Loucy (cell line): Measurements from ENCODE around the gene SNCG.

ENCODE experiments used
- H2AFZ ChIP-seq: fragments of 200-600 bp; sonication (generic); 2 replicates; pipeline ENCODE4 v1.6.0; 2016; ENCODE audit warnings: antibody characterized with exemption, mild to moderate bottlenecking, low read length, moderate library complexity
- H3F3A ChIP-seq: fragments of 200-600 bp; 2 replicates; pipeline ENCODE4 v1.6.0; 2016; ENCODE audit warnings: antibody characterized with exemption, low read depth, mild to moderate bottlenecking
- H3K27me3 ChIP-seq: fragments of 200-600 bp; sonication (generic); 2 replicates; pipeline ENCODE4 v1.6.1; 2014; ENCODE audit warnings: low read length, mild to moderate bottlenecking; ENCODE audit not compliant: insufficient read depth, poor library complexity, severe bottlenecking
- H3K36me3 ChIP-seq: fragments of 200-600 bp; sonication (generic); 2 replicates; pipeline ENCODE4 v1.6.1; 2016; ENCODE audit warnings: low read length; ENCODE audit not compliant: insufficient read depth
- H3K4me1 ChIP-seq: fragments of 200-600 bp; sonication (generic); 2 replicates; pipeline ENCODE4 v1.5.1; 2014; ENCODE audit warnings: low read length, mild to moderate bottlenecking; ENCODE audit not compliant: insufficient read depth, poor library complexity, severe bottlenecking
- H3K4me2 ChIP-seq: fragments of 200-600 bp; sonication (generic); 2 replicates; pipeline ENCODE4 v1.6.0; 2014; ENCODE audit warnings: antibody characterized with exemption, low read length, low read depth, mild to moderate bottlenecking; ENCODE audit not compliant: poor library complexity, severe bottlenecking
- H3K4me3 ChIP-seq: fragments of 200-600 bp; sonication (generic); 2 replicates; pipeline ENCODE4 v1.5.1; 2014; ENCODE audit warnings: low read length, mild to moderate bottlenecking, mixed read lengths; ENCODE audit not compliant: poor library complexity, severe bottlenecking
- H3K79me2 ChIP-seq: fragments of 200-600 bp; sonication (generic); 2 replicates; pipeline ENCODE4 v1.6.1; 2014; ENCODE audit warnings: low read length; ENCODE audit not compliant: insufficient read depth
- H3K9ac ChIP-seq: fragments of 200-600 bp; sonication (generic); 2 replicates; pipeline ENCODE4 v1.6.0; 2014; ENCODE audit warnings: mild to moderate bottlenecking, low read depth, low read length, moderate library complexity; ENCODE audit not compliant: poor library complexity, severe bottlenecking
- H3K9me2 ChIP-seq: fragments of 200-600 bp; sonication (generic); replicated peaks from 2 replicates; pipeline ENCODE4 v1.6.1; 2016; ENCODE audit warnings: low read depth, low read length, mixed read lengths
- H3K9me3 ChIP-seq: fragments of 200-600 bp; sonication (generic); 2 replicates; pipeline ENCODE4 v1.6.1; 2014; ENCODE audit warnings: mild to moderate bottlenecking, antibody characterized with exemption, low read length, low read depth; ENCODE audit not compliant: insufficient read depth
- H4K20me1 ChIP-seq: fragments of 200-600 bp; sonication (generic); 2 replicates; pipeline ENCODE4 v1.6.0; 2014; ENCODE audit warnings: antibody characterized with exemption, low read length, mild to moderate bottlenecking; ENCODE audit not compliant: insufficient read depth, poor library complexity, severe bottlenecking
- CTCF ChIP-seq: fragments of 200-600 bp; sonication (generic); conservative IDR thresholded peaks from 2 replicates; pipeline ENCODE4 v1.5.1; 2014; ENCODE audit warnings: mild to moderate bottlenecking, antibody characterized with exemption, low read length
- EZH2phosphoT487 ChIP-seq: fragments of 200-600 bp; IDR thresholded peaks from 2 replicates; pipeline ENCODE4 v1.6.1; 2018; ENCODE audit warnings: antibody characterized with exemption, mild to moderate bottlenecking, moderate library complexity, borderline replicate concordance

Gene SNCG

GRCh38 chr10:86970162-86970981 lies 12.0 kb downstream of the SNCG start:
- TF ChIP-seq EZH2phosphoT487 (no peak), CTCF (no peak)
- Histone ChIP-seq H3K4me2 (no peak overlapping the region), H3K36me3 (no peaks in the 10 kb centered on the region), H4K20me1 (no peaks in the 10 kb centered on the region), H3K9ac (no peak overlapping the region), H3K4me3 (no peak overlapping the region), H3K27me3 (no peaks in the 10 kb centered on the region), H3K79me2 (no peaks in the 10 kb centered on the region), H3K4me1 (peaks cover 5% of the 10 kb centered on the region), H3K9me2 (no peaks in the 10 kb centered on the region), H2AFZ (no peak overlapping the region), H3K9me3 (no peaks in the 10 kb centered on the region), H3F3A (no peaks in the 10 kb centered on the region)

GRCh38 chr10:86970982-86971231 lies 12.5 kb downstream of the SNCG start:
- no peak overlapping the region for H2AFZ ChIP-seq
- no peak overlapping the region for H3K4me3 ChIP-seq

GRCh38 chr10:86971232-86971991 lies 13.0 kb downstream of the SNCG start:
- no peaks in the 10 kb centered on the region for H3K36me3 ChIP-seq
- H3K27me3 ChIP-seq: no peaks in the 10 kb centered on the region
- peaks cover 4% of the 10 kb centered on the region for H3K4me1 ChIP-seq
- H3K79me2 ChIP-seq: no peaks in the 10 kb centered on the region
- no peak overlapping the region for H3K9ac ChIP-seq
- no peak overlapping the region for H3K4me2 ChIP-seq
- TF ChIP-seq CTCF (no peak), EZH2phosphoT487 (no peak)
- no peaks in the 10 kb centered on the region for H3K9me2 ChIP-seq
- no peak overlapping the region for H2AFZ ChIP-seq
- H4K20me1 ChIP-seq: no peaks in the 10 kb centered on the region
- no peaks in the 10 kb centered on the region for H3F3A ChIP-seq
- H3K4me3 ChIP-seq: no peak overlapping the region
- H3K9me3 ChIP-seq: no peaks in the 10 kb centered on the region

More at GRCh38 chr10:86970982-86971231, 12.5 kb downstream of the SNCG start:
- H3K4me1 ChIP-seq: peaks cover 5% of the 10 kb centered on the region
- H4K20me1 ChIP-seq: no peaks in the 10 kb centered on the region
- H3K9ac ChIP-seq: no peak overlapping the region
- no peaks in the 10 kb centered on the region for H3K9me2 ChIP-seq
- TF ChIP-seq CTCF: no peak
- TF ChIP-seq EZH2phosphoT487: no peak
- no peaks in the 10 kb centered on the region for H3F3A ChIP-seq
- no peaks in the 10 kb centered on the region for H3K9me3 ChIP-seq
- H3K36me3 ChIP-seq: no peaks in the 10 kb centered on the region
- no peaks in the 10 kb centered on the region for H3K27me3 ChIP-seq
- no peaks in the 10 kb centered on the region for H3K79me2 ChIP-seq
- H3K4me2 ChIP-seq: no peak overlapping the region
